LNCAP (cell line): ENCODE measurements around the gene CKAP5.

Experiments used
- CTCF ChIP-seq: fragments of 450-650 bp; IDR thresholded peaks from 2 replicates; pipeline ENCODE4 v1.5.1; 2017; ENCODE audit warnings: mild to moderate bottlenecking

Gene CKAP5

GRCh38 chr11:46698597-46698996, 147.5 kb downstream of the CKAP5 start:
- TF ChIP-seq CTCF, result no peak

GRCh38 chr11:46697723-46698122, 148.4 kb downstream of the CKAP5 start:
- no peak for TF ChIP-seq CTCF

- no peak for TF ChIP-seq CTCF
Measured at GRCh38 chr11:46697303-46697702, 148.8 kb downstream of the CKAP5 start.

GRCh38 chr11:46696212-46696558, 149.9 kb downstream of the CKAP5 start:
- no peak for TF ChIP-seq CTCF

- no peak for TF ChIP-seq CTCF
Measured at GRCh38 chr11:46695345-46696211, 150.5 kb downstream of the CKAP5 start.

- TF ChIP-seq CTCF, result no peak
Measured at GRCh38 chr11:46694607-46695006, 151.5 kb downstream of the CKAP5 start.

GRCh38 chr11:46694072-46694471, 152.0 kb downstream of the CKAP5 start:
- TF ChIP-seq CTCF, result no peak
